Measurements from ENCODE around the gene NEDD4L.
"Not testable (repeated sequence)": the region's sequence is repeated elsewhere in the genome, so short reads cannot be mapped to it uniquely, and the experiment has no call there.

Gene NEDD4L

GRCh38 chr18:58263055-58263957, 219.3 kb downstream of the NEDD4L start:
- Mint-ChIP-seq H3K36me3 (ENCODE audit: low read depth) (no peaks in the 10 kb centered on the region), H3K27ac (no peak overlapping the region), H3K9me3 (no peaks in the 10 kb centered on the region), H3K4me1 (ENCODE audit: low read depth) (peaks cover 10% of the 10 kb centered on the region), H3K4me3 (no peak overlapping the region), H3K27me3 (no peaks in the 10 kb centered on the region)
- no peak for DNase-seq

DNA sequence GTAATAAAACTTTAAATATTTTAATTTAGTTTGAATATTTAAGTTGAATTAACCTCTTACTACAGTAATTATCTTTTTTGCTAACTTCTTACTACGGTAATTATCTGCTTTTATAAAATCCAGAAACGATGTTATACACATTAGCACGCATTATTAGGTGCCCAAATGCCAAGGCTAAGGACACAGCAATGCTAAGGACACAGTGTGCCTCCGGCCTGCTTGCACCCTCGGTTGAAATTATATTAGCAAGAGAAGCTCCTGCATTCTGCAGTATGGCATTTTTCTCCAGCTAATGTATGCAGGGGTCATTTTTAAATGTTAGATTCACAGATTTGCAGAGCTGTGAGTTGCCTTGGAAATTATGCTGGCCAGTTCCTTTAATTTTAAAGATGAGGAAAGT, 220.0 kb downstream of the NEDD4L start:
- no peak overlapping the region for H3K27ac Mint-ChIP-seq

GRCh38 chr18:58264840-58265239, 220.8 kb downstream of the NEDD4L start:
- H3K27ac Mint-ChIP-seq: no peak overlapping the region

More for the DNA sequence above, 220.0 kb downstream of the NEDD4L start:
- Mint-ChIP-seq H3K36me3 (ENCODE audit: low read depth) (no peaks in the 10 kb centered on the region), H3K9me3 (no peaks in the 10 kb centered on the region), H3K4me3 (no peak overlapping the region), H3K27me3 (no peaks in the 10 kb centered on the region), H3K4me1 (ENCODE audit: low read depth) (peaks cover 10% of the 10 kb centered on the region)
- DNase-seq: no peak

GRCh38 chr18:58265489-58265888, 221.5 kb downstream of the NEDD4L start:
- H3K36me3 Mint-ChIP-seq (ENCODE audit: low read depth); DNase-seq; H3K4me3 Mint-ChIP-seq; H3K27ac Mint-ChIP-seq; H3K27me3 Mint-ChIP-seq; H3K4me1 Mint-ChIP-seq (ENCODE audit: low read depth); H3K9me3 Mint-ChIP-seq: not testable (repeated sequence)

More at GRCh38 chr18:58264840-58265239, 220.8 kb downstream of the NEDD4L start:
- DNase-seq: no peak
- no peaks in the 10 kb centered on the region for H3K36me3 Mint-ChIP-seq (ENCODE audit: low read depth)
- H3K4me3 Mint-ChIP-seq: no peak overlapping the region
- H3K27me3 Mint-ChIP-seq: no peaks in the 10 kb centered on the region
- peaks cover 10% of the 10 kb centered on the region for H3K4me1 Mint-ChIP-seq (ENCODE audit: low read depth)
- no peaks in the 10 kb centered on the region for H3K9me3 Mint-ChIP-seq

GRCh38 chr18:58266291-58266690, 222.3 kb downstream of the NEDD4L start:
- Mint-ChIP-seq H3K9me3 (no peaks in the 10 kb centered on the region), H3K4me1 (ENCODE audit: low read depth) (peaks cover 10% of the 10 kb centered on the region), H3K36me3 (ENCODE audit: low read depth) (no peaks in the 10 kb centered on the region), H3K27ac (no peak overlapping the region), H3K27me3 (no peaks in the 10 kb centered on the region), H3K4me3 (no peak overlapping the region)
- DNase-seq: no peak

DNA sequence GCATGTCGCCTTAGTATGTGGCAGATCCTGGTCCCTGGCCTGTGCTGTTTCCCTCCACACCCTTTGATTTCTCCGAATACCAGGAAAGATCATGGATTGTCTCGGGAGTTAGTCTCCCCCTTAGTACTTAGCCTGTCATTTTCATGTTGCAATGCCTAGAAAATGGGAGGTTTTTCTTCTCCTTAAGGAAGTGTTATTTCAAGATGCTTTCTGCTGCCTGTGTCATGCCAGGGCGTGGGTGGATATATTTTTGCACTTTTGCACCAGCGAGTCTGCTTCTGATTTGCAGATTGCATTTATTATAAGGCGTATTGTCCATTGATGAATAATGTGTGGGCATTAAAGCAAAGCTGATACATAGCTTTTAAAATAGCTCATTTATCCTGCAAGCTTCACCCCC, 223.5 kb downstream of the NEDD4L start:
- Mint-ChIP-seq H3K36me3 (ENCODE audit: low read depth) (no peaks in the 10 kb centered on the region), H3K4me1 (ENCODE audit: low read depth) (peaks cover 13% of the 10 kb centered on the region), H3K4me3 (no peak overlapping the region), H3K27me3 (no peaks in the 10 kb centered on the region), H3K9me3 (no peaks in the 10 kb centered on the region), H3K27ac (no peak overlapping the region)
- DNase-seq: no peak

DNA sequence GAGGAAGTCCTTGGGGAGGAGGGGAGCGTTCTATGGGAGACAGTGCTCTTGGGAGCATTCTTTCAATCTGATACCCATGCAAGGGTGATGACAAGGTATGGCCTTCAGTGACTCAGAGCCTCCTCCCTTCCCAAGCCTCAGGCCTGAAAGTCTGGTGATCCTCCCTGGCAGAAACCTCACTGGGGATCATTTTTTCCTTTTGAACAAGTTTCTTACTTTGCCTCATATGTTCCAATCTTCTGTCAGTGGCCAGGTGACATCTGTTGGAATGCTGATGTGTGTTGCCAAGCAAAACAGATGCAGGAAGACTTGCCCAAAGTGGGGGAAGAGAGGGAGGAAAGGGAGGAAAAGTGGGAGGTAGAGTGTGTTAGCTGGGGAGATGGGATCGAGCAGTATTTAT, 224.8 kb downstream of the NEDD4L start:
- peaks cover 13% of the 10 kb centered on the region for H3K4me1 Mint-ChIP-seq (ENCODE audit: low read depth)
- no peak overlapping the region for H3K27ac Mint-ChIP-seq
- no peak overlapping the region for H3K4me3 Mint-ChIP-seq
- no peaks in the 10 kb centered on the region for H3K36me3 Mint-ChIP-seq (ENCODE audit: low read depth)
- no peak for DNase-seq
- no peaks in the 10 kb centered on the region for H3K27me3 Mint-ChIP-seq
- H3K9me3 Mint-ChIP-seq: no peaks in the 10 kb centered on the region

- no peak overlapping the region for H3K27ac Mint-ChIP-seq
- H3K36me3 Mint-ChIP-seq (ENCODE audit: low read depth): no peaks in the 10 kb centered on the region
- H3K9me3 Mint-ChIP-seq: no peaks in the 10 kb centered on the region
- peaks cover 13% of the 10 kb centered on the region for H3K4me1 Mint-ChIP-seq (ENCODE audit: low read depth)
- no peaks in the 10 kb centered on the region for H3K27me3 Mint-ChIP-seq
- no peak for DNase-seq
- H3K4me3 Mint-ChIP-seq: no peak overlapping the region
Observed at GRCh38 chr18:58269931-58270330, 225.9 kb downstream of the NEDD4L start.

- Mint-ChIP-seq H3K9me3 (no peaks in the 10 kb centered on the region), H3K4me1 (ENCODE audit: low read depth) (peaks cover 13% of the 10 kb centered on the region), H3K27ac (no peak overlapping the region), H3K4me3 (no peak overlapping the region), H3K27me3 (no peaks in the 10 kb centered on the region), H3K36me3 (ENCODE audit: low read depth) (no peaks in the 10 kb centered on the region)
- DNase-seq: no peak
Observed at GRCh38 chr18:58270396-58270795, 226.4 kb downstream of the NEDD4L start.

DNA sequence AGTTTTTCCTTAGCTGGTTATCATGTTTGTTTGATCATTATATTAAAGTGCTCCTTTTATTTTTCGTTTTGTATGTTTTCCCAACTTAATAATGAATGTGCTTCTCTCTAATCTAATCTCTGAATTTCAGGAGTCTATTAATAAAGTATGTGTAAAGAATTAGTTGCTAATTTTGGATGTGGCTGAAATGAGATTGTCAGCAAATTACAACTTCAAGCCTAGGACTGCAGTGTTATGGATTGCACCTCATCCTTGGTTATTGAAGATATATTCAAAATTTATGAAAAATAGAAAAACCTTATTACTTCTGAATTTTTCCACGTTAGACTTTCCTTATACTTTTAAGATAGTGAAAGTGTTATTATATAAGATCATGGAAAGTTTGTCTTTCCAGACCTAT, 227.7 kb downstream of the NEDD4L start:
- Mint-ChIP-seq H3K4me1 (ENCODE audit: low read depth) (peaks cover 13% of the 10 kb centered on the region), H3K9me3 (no peaks in the 10 kb centered on the region), H3K36me3 (ENCODE audit: low read depth) (no peaks in the 10 kb centered on the region), H3K27me3 (no peaks in the 10 kb centered on the region), H3K4me3 (no peak overlapping the region), H3K27ac (no peak overlapping the region)
- no peak for DNase-seq

DNA sequence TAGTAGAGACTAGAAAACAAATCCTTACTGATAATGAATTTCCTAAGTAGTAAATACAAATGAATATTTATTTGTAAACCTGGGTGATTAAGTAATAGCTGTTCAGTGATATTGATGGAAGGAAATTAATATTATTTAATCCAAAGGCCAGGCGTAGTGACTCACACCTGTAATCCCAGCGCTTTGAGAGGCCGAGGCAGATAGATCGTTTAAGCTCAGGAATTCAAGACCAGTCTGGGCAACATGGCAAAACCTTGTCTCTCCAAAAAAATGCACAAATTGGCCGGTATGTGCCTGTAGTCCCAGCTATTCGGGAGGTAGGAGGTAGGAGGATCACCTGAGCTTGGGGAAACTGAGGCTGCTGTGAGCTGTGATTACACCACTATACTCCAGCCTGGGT, 228.2 kb downstream of the NEDD4L start:
- peaks cover 13% of the 10 kb centered on the region for H3K4me1 Mint-ChIP-seq (ENCODE audit: low read depth)
- no peak overlapping the region for H3K27ac Mint-ChIP-seq
- H3K4me3 Mint-ChIP-seq: no peak overlapping the region
- DNase-seq: no peak
- H3K27me3 Mint-ChIP-seq: no peaks in the 10 kb centered on the region
- H3K9me3 Mint-ChIP-seq: no peaks in the 10 kb centered on the region
- H3K36me3 Mint-ChIP-seq (ENCODE audit: low read depth): no peaks in the 10 kb centered on the region

DNA sequence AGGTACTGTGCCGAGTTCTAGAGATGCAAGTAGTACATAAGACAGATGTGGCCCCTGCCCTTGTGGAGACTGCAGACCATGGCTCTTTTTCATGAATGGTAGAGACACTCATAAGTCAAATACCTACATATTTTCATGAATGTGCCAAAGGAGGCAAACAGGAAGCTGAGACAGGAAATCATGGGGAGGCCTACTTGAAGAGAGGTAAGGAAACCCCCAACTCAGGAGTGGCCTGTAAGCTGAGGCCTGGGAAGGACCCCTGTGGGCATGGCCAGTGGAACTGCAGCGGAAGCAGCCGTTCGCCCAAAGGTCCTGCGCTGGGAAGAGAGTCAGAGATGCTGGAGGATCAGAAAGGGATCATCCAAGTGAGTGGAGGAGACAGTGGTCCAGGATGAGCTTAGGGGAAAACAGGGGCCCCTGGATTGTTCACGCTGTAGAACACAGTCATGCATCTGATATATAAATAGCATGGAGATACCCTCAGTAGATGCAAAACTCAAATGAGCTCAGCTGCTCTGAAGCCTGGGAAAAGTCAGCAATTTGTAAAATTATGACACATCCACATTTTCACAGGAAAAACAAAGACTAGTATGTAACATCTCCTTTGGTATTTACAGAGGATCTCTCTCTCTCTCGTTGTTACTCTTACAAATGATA, 228.9 kb downstream of the NEDD4L start:
- H3K27me3 Mint-ChIP-seq: no peaks in the 10 kb centered on the region
- no peak overlapping the region for H3K4me3 Mint-ChIP-seq
- no peak for DNase-seq
- no peaks in the 10 kb centered on the region for H3K36me3 Mint-ChIP-seq (ENCODE audit: low read depth)
- H3K27ac Mint-ChIP-seq: no peak overlapping the region
- no peaks in the 10 kb centered on the region for H3K9me3 Mint-ChIP-seq
- H3K4me1 Mint-ChIP-seq (ENCODE audit: low read depth): peaks cover 13% of the 10 kb centered on the region

DNA sequence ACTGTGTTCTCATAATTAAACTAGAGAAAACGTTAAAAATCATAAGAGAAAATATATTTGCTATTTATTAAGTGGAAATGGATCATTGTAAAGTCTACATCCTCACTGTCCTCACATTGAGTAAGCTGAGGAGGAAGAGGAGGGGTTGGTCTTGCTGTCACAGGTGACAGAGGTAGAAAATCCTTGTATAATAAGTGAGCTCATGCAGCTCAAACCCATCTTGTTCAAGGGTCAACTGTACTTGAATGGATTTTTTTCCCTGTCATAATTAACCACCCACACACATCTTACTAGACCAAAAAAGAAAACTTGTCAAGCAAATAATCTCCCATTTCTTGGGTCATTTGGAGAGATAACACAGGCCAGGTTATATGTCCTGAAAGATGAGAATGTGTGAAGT, 231.2 kb downstream of the NEDD4L start:
- Mint-ChIP-seq H3K27ac (no peak overlapping the region), H3K4me3 (no peak overlapping the region), H3K27me3 (no peaks in the 10 kb centered on the region), H3K36me3 (ENCODE audit: low read depth) (no peaks in the 10 kb centered on the region), H3K4me1 (ENCODE audit: low read depth) (peaks cover 13% of the 10 kb centered on the region), H3K9me3 (no peaks in the 10 kb centered on the region)
- DNase-seq: no peak

- Mint-ChIP-seq H3K27me3 (no peaks in the 10 kb centered on the region), H3K27ac (no peak overlapping the region), H3K4me1 (ENCODE audit: low read depth) (peaks cover 12% of the 10 kb centered on the region), H3K9me3 (no peaks in the 10 kb centered on the region), H3K36me3 (ENCODE audit: low read depth) (no peaks in the 10 kb centered on the region), H3K4me3 (no peak overlapping the region)
- no peak for DNase-seq
Observed at GRCh38 chr18:58276789-58277739, 233.0 kb downstream of the NEDD4L start.
